MCF 10A (cell line): Measurements from ENCODE around the gene IMMP1L. TPM values are rescaled to one million over a fixed set of nuclear protein-coding genes. Genes with fewer than 3 reads are reported as not detected.

ENCODE experiments used
- Bru-seq: library from RNA; stranded (reverse); fragments of 400-500 nt; gene quantifications from one replicate; lab custom pipeline; 2021; lab: Mats Ljungman, UMichigan
- BruChase-seq, 2 experiments: library from RNA; stranded (reverse); fragments of 400-500 nt; gene quantifications; one replicate each; lab custom pipeline; 2021; lab: Mats Ljungman, UMichigan
- BruUV-seq: library from RNA; stranded (reverse); fragments of 400-500 nt; replicated peaks from 2 replicates; lab custom pipeline; 2021; lab: Mats Ljungman, UMichigan
- CTCF ChIA-PET: fragments of 300-600 bp; sonication (Branson Sonifier 250); formaldehyde crosslinking; extraction: SDS; loops from one replicate; lab custom pipeline; 2021; ENCODE audit warnings: antibody characterized with exemption, inconsistent platforms; lab: Yijun Ruan, JAX
- POLR2A ChIA-PET: fragments of 300-600, 350-650 bp; sonication (Branson Sonifier 250); formaldehyde crosslinking; extraction: SDS; loops from one replicate; lab custom pipeline; 2020; ENCODE audit warnings: antibody characterized with exemption, inconsistent platforms; lab: Yijun Ruan, JAX
- DNase-seq: peaks from one replicate; pipeline ENCODE4 v3.0.0-alpha.2; 2018; ENCODE audit not compliant: unreplicated experiment
- H3K27ac Mint-ChIP-seq: one replicate; pipeline ENCODE4 v1.8.0; 2022; ENCODE audit warnings: mild to moderate bottlenecking, low read depth, mixed read lengths; ENCODE audit not compliant: unreplicated experiment
- H3K27me3 Mint-ChIP-seq: one replicate; pipeline ENCODE4 v1.8.0; 2022; ENCODE audit warnings: mixed read lengths; ENCODE audit not compliant: insufficient read depth, unreplicated experiment
- H3K36me3 Mint-ChIP-seq: one replicate; pipeline ENCODE4 v1.8.0; 2022; ENCODE audit warnings: mild to moderate bottlenecking, moderate library complexity, mixed read lengths; ENCODE audit not compliant: insufficient read depth, unreplicated experiment
- H3K4me1 Mint-ChIP-seq: one replicate; pipeline ENCODE4 v1.8.0; 2022; ENCODE audit warnings: mixed read lengths; ENCODE audit not compliant: insufficient read depth, unreplicated experiment
- H3K4me3 Mint-ChIP-seq: one replicate; pipeline ENCODE4 v1.8.0; 2022; ENCODE audit warnings: mild to moderate bottlenecking, moderate library complexity, mixed read lengths; ENCODE audit not compliant: unreplicated experiment
- H3K9me3 Mint-ChIP-seq: one replicate; pipeline ENCODE4 v1.8.0; 2022; ENCODE audit warnings: mixed read lengths; ENCODE audit not compliant: unreplicated experiment
- intact Hi-C: fragments of 100-400 bp; cut with micrococcal nuclease; formaldehyde crosslinking; loops from 2 replicates; pipeline ENCODE4 v1.14.1; 2022
- long read RNA-seq: library from polyadenylated mRNA; stranded (forward); transcript quantifications from one replicate; pipeline ENCODE4 v2.0.0, GENCODE V29; 2022
- total RNA-seq: library from RNA; stranded (reverse); gene quantifications from 2 replicates; pipeline ENCODE4 v1.2.3, GENCODE V29; 2022
- TF ChIP-seq, protein P1 (sequence below): fragments of 200-600 bp; IDR thresholded peaks from one replicate; pipeline ENCODE4 v1.8.0; 2022; ENCODE audit warnings: antibody characterized with exemption, mild to moderate bottlenecking; ENCODE audit not compliant: unreplicated experiment

Gene IMMP1L, protein sequence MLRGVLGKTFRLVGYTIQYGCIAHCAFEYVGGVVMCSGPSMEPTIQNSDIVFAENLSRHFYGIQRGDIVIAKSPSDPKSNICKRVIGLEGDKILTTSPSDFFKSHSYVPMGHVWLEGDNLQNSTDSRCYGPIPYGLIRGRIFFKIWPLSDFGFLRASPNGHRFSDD
- total RNA-seq (26.7 and 32.2 TPM in 2 replicates), Bru-seq, nascent RNA (percentile 82 among the genes with signal in this experiment), BruChase-seq, experiment 1, labeled RNA remaining after a 6-hour chase (percentile 60 among the genes with signal in this experiment), BruChase-seq, experiment 2, labeled RNA remaining after a 2-hour chase (percentile 75 among the genes with signal in this experiment)
- long read RNA-seq, transcript IMMP1L-213 (3 exons, 314 nt) = major isoform, 12 of 46 reads
- long read RNA-seq, partial matches to known transcripts = 0 of 46 reads
- long read RNA-seq, other reads (novel, unspliced or antisense) = 28 of 46 reads

DNA sequence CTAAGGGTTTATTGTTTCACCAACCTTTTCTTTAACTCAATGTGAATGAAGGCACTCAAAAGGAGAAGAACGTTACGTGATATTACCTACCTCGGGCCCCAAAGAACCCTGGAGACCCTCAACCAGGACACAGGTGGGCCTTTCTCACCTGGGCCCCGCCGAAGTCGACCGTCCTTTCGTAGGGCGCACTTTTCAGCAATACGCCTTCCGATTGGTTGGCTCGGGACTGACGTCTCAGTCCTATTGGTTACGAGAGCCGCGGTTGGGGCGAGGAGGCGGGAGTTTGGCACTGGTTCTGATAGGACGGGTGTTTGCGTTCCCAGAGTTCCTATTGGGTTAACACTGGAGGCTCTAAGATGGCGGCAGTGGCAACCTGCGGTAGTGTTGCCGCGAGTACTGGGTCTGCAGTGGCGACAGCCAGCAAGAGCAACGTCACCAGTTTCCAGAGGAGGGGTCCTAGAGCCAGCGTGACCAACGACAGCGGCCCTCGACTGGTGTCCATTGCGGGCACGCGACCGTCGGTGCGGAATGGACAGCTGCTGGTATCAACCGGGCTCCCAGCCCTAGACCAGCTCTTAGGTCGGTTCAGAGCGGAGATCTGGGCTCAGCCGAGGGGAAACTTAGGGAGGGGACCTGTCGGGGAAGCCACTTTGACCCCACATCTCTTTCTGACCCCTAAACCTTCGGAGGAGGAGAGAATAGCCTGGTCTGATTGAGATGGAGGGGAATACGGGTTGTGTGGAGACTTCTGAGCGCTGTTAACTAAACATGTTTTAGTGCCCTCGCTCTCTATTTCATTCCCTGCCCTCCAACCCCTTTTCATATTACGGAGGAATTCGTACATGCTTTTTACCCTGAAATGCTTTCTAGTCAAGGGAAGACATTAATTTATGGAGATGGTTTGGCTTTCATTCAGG is at the start of gene IMMP1L, which contains the start of gene ELP4:
IMMP1L (minus strand) TSS at position 194 of the 917 bp plus-strand sequence. CDS start 46,346 bp downstream, outside the sequence.
ELP4 (plus strand) TSS at position 339 of the 917 bp plus-strand sequence; CDS start at position 357, 18 bp downstream.
- ChIA-PET CTCF (interaction anchor here (0.6 kb wide), 2 partner anchors 49 to 581 kb away, joined by 3 read pairs; no protein-coding TSS in a partner anchor), POLR2A (interaction anchor here (0.7 to 2.3 kb wide), 7 partner anchors 9 to 1187 kb away, joined by 3 to 9 read pairs (median 3); partner anchors contain the start of gene ARL14EP)
- peak; percentile 98 for DNase-seq
- Mint-ChIP-seq H3K4me3 (peak within 1 kb of the TSS; percentile 82), H3K36me3 (peaks cover 2% of the 10 kb centered on the region), H3K27ac (peak within 1 kb of the TSS; percentile 92), H3K27me3 (no peaks in the 10 kb centered on the region), H3K9me3 (no peaks in the 10 kb centered on the region), H3K4me1 (peaks cover 16% of the 10 kb centered on the region)
- TF ChIP-seq, protein P1, sequence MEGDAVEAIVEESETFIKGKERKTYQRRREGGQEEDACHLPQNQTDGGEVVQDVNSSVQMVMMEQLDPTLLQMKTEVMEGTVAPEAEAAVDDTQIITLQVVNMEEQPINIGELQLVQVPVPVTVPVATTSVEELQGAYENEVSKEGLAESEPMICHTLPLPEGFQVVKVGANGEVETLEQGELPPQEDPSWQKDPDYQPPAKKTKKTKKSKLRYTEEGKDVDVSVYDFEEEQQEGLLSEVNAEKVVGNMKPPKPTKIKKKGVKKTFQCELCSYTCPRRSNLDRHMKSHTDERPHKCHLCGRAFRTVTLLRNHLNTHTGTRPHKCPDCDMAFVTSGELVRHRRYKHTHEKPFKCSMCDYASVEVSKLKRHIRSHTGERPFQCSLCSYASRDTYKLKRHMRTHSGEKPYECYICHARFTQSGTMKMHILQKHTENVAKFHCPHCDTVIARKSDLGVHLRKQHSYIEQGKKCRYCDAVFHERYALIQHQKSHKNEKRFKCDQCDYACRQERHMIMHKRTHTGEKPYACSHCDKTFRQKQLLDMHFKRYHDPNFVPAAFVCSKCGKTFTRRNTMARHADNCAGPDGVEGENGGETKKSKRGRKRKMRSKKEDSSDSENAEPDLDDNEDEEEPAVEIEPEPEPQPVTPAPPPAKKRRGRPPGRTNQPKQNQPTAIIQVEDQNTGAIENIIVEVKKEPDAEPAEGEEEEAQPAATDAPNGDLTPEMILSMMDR = no peak
- BruUV-seq = no TSS peak
- intact Hi-C loops = loop anchor here (5.0 kb wide), 1 partner anchor 138 kb away; no protein-coding TSS in a partner anchor

DNA sequence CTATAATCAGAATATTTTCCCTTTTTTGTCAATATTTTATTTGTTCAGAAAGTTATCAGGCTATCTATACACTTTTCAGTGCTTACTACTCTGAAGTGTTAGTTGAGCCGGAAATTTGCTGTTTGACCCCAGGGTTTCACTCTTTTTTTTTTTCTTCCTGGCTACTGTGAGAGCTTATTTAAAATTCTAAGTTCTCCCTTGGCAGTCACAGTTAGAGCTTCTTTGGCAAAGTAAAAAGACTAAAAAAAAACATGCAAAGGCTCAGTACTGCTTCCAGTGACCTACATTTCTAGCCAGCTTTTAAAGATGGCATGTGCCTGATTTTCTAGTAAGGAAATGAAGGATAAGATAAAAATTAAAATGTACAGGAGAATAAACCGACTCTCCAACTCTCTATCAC is 48.6 kb upstream of the IMMP1L start:
- intact Hi-C loops = no loop called here
- no peaks in the 10 kb centered on the region for H3K36me3 Mint-ChIP-seq
- H3K27ac Mint-ChIP-seq = no peak overlapping the region
- BruUV-seq = no TSS peak
- H3K9me3 Mint-ChIP-seq = no peaks in the 10 kb centered on the region
- CTCF ChIA-PET = interaction anchor here (0.6 to 0.8 kb wide), 2 partner anchors 84 to 1336 kb away, joined by 3 read pairs; no protein-coding TSS in a partner anchor
- no peak for DNase-seq
- no peak overlapping the region for H3K4me3 Mint-ChIP-seq
- no peaks in the 10 kb centered on the region for H3K27me3 Mint-ChIP-seq
- no peaks in the 10 kb centered on the region for H3K4me1 Mint-ChIP-seq
- TF ChIP-seq, protein P1 = no peak
- POLR2A ChIA-PET = no interaction called here

DNA sequence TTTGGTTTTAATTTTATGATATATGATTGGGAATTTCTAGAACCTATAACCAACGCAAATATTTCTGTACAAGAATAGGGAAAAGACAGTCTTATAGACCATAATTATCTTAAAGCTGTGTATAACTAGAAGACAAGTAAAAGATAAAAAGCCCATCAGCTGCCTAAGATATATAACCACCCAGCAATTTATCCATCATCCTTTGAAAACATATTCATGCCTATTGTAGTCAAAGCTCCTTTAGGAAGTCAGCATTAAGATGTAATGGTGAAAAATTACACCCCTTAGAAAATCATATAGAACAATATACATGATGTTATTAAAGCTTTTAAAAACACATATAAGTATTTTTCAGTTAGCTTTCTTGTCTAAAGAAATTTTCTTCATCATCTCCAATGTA is 46.5 kb upstream of the IMMP1L start:
- Mint-ChIP-seq H3K27me3 (no peaks in the 10 kb centered on the region), H3K27ac (no peak overlapping the region), H3K9me3 (no peaks in the 10 kb centered on the region), H3K36me3 (no peaks in the 10 kb centered on the region), H3K4me3 (no peak overlapping the region), H3K4me1 (no peaks in the 10 kb centered on the region)
- BruUV-seq = no TSS peak
- TF ChIP-seq, protein P1 = no peak
- ChIA-PET POLR2A (no interaction called here), CTCF (no interaction called here)
- intact Hi-C loops = no loop called here
- no peak for DNase-seq
